ENCODE data around the gene BARX1.
"Not testable (repeated sequence)": the region's sequence is repeated elsewhere in the genome, so short reads cannot be mapped to it uniquely, and the experiment has no call there.

BARX1 gene

GRCh38 chr9:93955111-93955980 is at the start of gene BARX1:
BARX1 (minus strand) TSS chr9:93955355; CDS start chr9:93955146, 209 bp downstream.
- DNase-seq (ENCODE audit: low spot score) (no peak), FAIRE-seq (no peak)

- FAIRE-seq, result no peak
- no peak for DNase-seq (ENCODE audit: low spot score)
Observed at GRCh38 chr9:94002316-94003140, 47.4 kb upstream of the BARX1 start.

- DNase-seq (ENCODE audit: low spot score) (no peak), FAIRE-seq (no peak)
Observed at GRCh38 chr9:93996863-93997262, 41.7 kb upstream of the BARX1 start.

GRCh38 chr9:93996367-93996766 is 41.2 kb upstream of the BARX1 start:
- FAIRE-seq, result no peak
- no peak for DNase-seq (ENCODE audit: low spot score)

GRCh38 chr9:93994545-93994944 is 39.4 kb upstream of the BARX1 start:
- FAIRE-seq (no peak), DNase-seq (ENCODE audit: low spot score) (no peak)

GRCh38 chr9:93994132-93994531 is 39.0 kb upstream of the BARX1 start:
- DNase-seq (ENCODE audit: low spot score) (no peak), FAIRE-seq (no peak)

GRCh38 chr9:93992830-93993229 is 37.7 kb upstream of the BARX1 start:
- no peak for DNase-seq (ENCODE audit: low spot score)
- no peak for FAIRE-seq

GRCh38 chr9:93990448-93990847 is 35.3 kb upstream of the BARX1 start:
- FAIRE-seq (no peak), DNase-seq (ENCODE audit: low spot score) (no peak)

- FAIRE-seq (no peak), DNase-seq (ENCODE audit: low spot score) (no peak)
Observed at GRCh38 chr9:93988056-93988455, 32.9 kb upstream of the BARX1 start.

GRCh38 chr9:93984860-93985259 is 29.7 kb upstream of the BARX1 start:
- DNase-seq (ENCODE audit: low spot score) (no peak), FAIRE-seq (no peak)

- no peak for FAIRE-seq
- DNase-seq (ENCODE audit: low spot score), result no peak
Observed at GRCh38 chr9:93983875-93984274, 28.7 kb upstream of the BARX1 start.

- DNase-seq (ENCODE audit: low spot score) (no peak), FAIRE-seq (no peak)
Observed at GRCh38 chr9:93979721-93980120, 24.6 kb upstream of the BARX1 start.

- no peak for DNase-seq (ENCODE audit: low spot score)
- FAIRE-seq, result no peak
Observed at GRCh38 chr9:93978551-93978950, 23.4 kb upstream of the BARX1 start.

- no peak for FAIRE-seq
- no peak for DNase-seq (ENCODE audit: low spot score)
Observed at GRCh38 chr9:93976973-93977372, 21.8 kb upstream of the BARX1 start.

GRCh38 chr9:93976081-93976480 is 20.9 kb upstream of the BARX1 start:
- DNase-seq (ENCODE audit: low spot score), result no peak
- no peak for FAIRE-seq

- FAIRE-seq (no peak), DNase-seq (ENCODE audit: low spot score) (no peak)
Observed at GRCh38 chr9:93975262-93975661, 20.1 kb upstream of the BARX1 start.

GRCh38 chr9:93974151-93974550 is 19.0 kb upstream of the BARX1 start:
- DNase-seq (ENCODE audit: low spot score), result no peak
- no peak for FAIRE-seq

GRCh38 chr9:93972655-93973054 is 17.5 kb upstream of the BARX1 start:
- FAIRE-seq; DNase-seq (ENCODE audit: low spot score): not testable (repeated sequence)

- DNase-seq (ENCODE audit: low spot score) (no peak), FAIRE-seq (no peak)
Observed at GRCh38 chr9:93969328-93969661, 14.1 kb upstream of the BARX1 start.

GRCh38 chr9:93968451-93969327 is 13.5 kb upstream of the BARX1 start:
- no peak for FAIRE-seq
- no peak for DNase-seq (ENCODE audit: low spot score)

- FAIRE-seq (no peak), DNase-seq (ENCODE audit: low spot score) (no peak)
Observed at GRCh38 chr9:93967020-93967803, 12.1 kb upstream of the BARX1 start.
